OCI-LY1 (cell line): ENCODE measurements around the gene ENTPD8.

Experiments used
- H2AFZ ChIP-seq: fragments of 200-600 bp; sonication (generic), shearing (Covaris generic); 2 replicates; pipeline ENCODE4 v1.6.0; 2014; ENCODE audit warnings: antibody characterized with exemption, mild to moderate bottlenecking, low read length
- H3F3A ChIP-seq: fragments of 200-600 bp; sonication (generic), shearing (Covaris generic); 2 replicates; pipeline ENCODE4 v1.6.0; 2014; ENCODE audit warnings: mild to moderate bottlenecking, antibody characterized with exemption, low read length, moderate library complexity; ENCODE audit not compliant: insufficient read depth
- H3K27ac ChIP-seq: fragments of 200-600 bp; sonication (generic); 2 replicates; pipeline ENCODE4 v1.5.1; 2014; ENCODE audit warnings: low read length, mixed run types, mild to moderate bottlenecking, low read depth; ENCODE audit not compliant: poor library complexity, severe bottlenecking
- H3K27me3 ChIP-seq: fragments of 200-600 bp; sonication (generic); 2 replicates; pipeline ENCODE4 v1.6.0; 2014; ENCODE audit warnings: antibody characterized with exemption, mild to moderate bottlenecking, low read length, moderate library complexity; ENCODE audit not compliant: insufficient read depth
- H3K36me3 ChIP-seq: fragments of 200-600 bp; sonication (generic); 2 replicates; pipeline ENCODE4 v1.6.1; 2014; ENCODE audit warnings: mild to moderate bottlenecking, antibody characterized with exemption, low read length, moderate library complexity, mixed read lengths; ENCODE audit not compliant: insufficient read depth
- H3K4me1 ChIP-seq: fragments of 200-600 bp; sonication (generic); 2 replicates; pipeline ENCODE4 v1.5.1; 2014; ENCODE audit warnings: mild to moderate bottlenecking, low read length, moderate library complexity; ENCODE audit not compliant: insufficient read depth, severe bottlenecking
- H3K4me2 ChIP-seq: fragments of 200-600 bp; sonication (generic), shearing (Covaris generic); 2 replicates; pipeline ENCODE4 v1.6.1; 2014; ENCODE audit warnings: low read length
- H3K4me3 ChIP-seq: fragments of 200-600 bp; sonication (generic); 2 replicates; pipeline ENCODE4 v1.5.1; 2014; ENCODE audit warnings: low read length, low read depth, mild to moderate bottlenecking, mixed read lengths; ENCODE audit not compliant: poor library complexity, severe bottlenecking
- H3K79me2 ChIP-seq: fragments of 200-600 bp; shearing (Covaris generic); 2 replicates; pipeline ENCODE4 v1.6.1; 2016; ENCODE audit warnings: mixed run types, low read length, mixed read lengths; ENCODE audit not compliant: insufficient read depth
- H3K9ac ChIP-seq: fragments of 200-600 bp; sonication (generic), shearing (Covaris generic); 2 replicates; pipeline ENCODE4 v1.6.1; 2014; ENCODE audit warnings: mild to moderate bottlenecking, low read length, mixed read lengths
- H3K9me2 ChIP-seq: fragments of 200-600 bp; sonication (generic), shearing (Covaris generic); 2 replicates; pipeline ENCODE4 v1.6.1; 2014; ENCODE audit warnings: low read depth, mild to moderate bottlenecking, low read length, mixed read lengths
- H3K9me3 ChIP-seq: fragments of 200-600 bp; shearing (Covaris generic); 2 replicates; pipeline ENCODE4 v1.6.1; 2014; ENCODE audit warnings: low read length, mixed read lengths
- H4K20me1 ChIP-seq: fragments of 200-600 bp; sonication (generic), shearing (Covaris generic); 2 replicates; pipeline ENCODE4 v1.6.0; 2016; ENCODE audit warnings: mild to moderate bottlenecking, low read length; ENCODE audit not compliant: insufficient read depth
- CTCF ChIP-seq: fragments of 200-600 bp; sonication (generic), shearing (Covaris generic); IDR thresholded peaks from 2 replicates; pipeline ENCODE4 v1.5.1; 2017; ENCODE audit warnings: mild to moderate bottlenecking, antibody characterized with exemption, low read length, moderate library complexity, mixed read lengths
- EZH2 ChIP-seq: fragments of 200-600 bp; sonication (generic), shearing (Covaris generic); IDR thresholded peaks from 2 replicates; pipeline ENCODE4 v1.8.0; 2017; ENCODE audit warnings: borderline replicate concordance, mixed run types, mild to moderate bottlenecking, antibody characterized with exemption, low read length, moderate library complexity, mixed read lengths

Gene ENTPD8

GRCh38 chr9:137461663-137462395 lies 20.7 kb upstream of the ENTPD8 start:
- H3K9me3 ChIP-seq = no peaks in the 10 kb centered on the region
- H3K9me2 ChIP-seq = no peaks in the 10 kb centered on the region
- peaks cover 5% of the 10 kb centered on the region; the same call in 1 of the 2 replicates for H3K27me3 ChIP-seq
- H3F3A ChIP-seq = no peaks in the 10 kb centered on the region
- no peaks in the 10 kb centered on the region for H4K20me1 ChIP-seq
- TF ChIP-seq EZH2 (no peak), CTCF (peak; percentile 26; the same call in 1 of the 2 replicates)
- peak overlapping the region; percentile 61 for H3K4me2 ChIP-seq
- no peaks in the 10 kb centered on the region for H3K79me2 ChIP-seq
- no peak overlapping the region for H2AFZ ChIP-seq
- peaks cover 32% of the 10 kb centered on the region for H3K4me1 ChIP-seq
- peaks cover 8% of the 10 kb centered on the region; the same call in 1 of the 2 replicates for H3K36me3 ChIP-seq
- H3K9ac ChIP-seq = peak overlapping the region; percentile 12; the same call in 1 of the 2 replicates
- no peak overlapping the region for H3K27ac ChIP-seq
- peak overlapping the region; percentile 48 for H3K4me3 ChIP-seq

GRCh38 chr9:137461316-137461662 lies 20.1 kb upstream of the ENTPD8 start:
- TF ChIP-seq EZH2 (no peak), CTCF (no peak)
- Histone ChIP-seq H3K9me3 (no peaks in the 10 kb centered on the region), H3K9me2 (no peaks in the 10 kb centered on the region), H3K4me2 (peak overlapping the region; percentile 61), H3F3A (no peaks in the 10 kb centered on the region), H3K9ac (no peak overlapping the region), H3K27me3 (peaks cover 5% of the 10 kb centered on the region; the same call in 1 of the 2 replicates), H3K27ac (no peak overlapping the region), H3K4me3 (peak overlapping the region; percentile 48), H3K79me2 (no peaks in the 10 kb centered on the region), H2AFZ (no peak overlapping the region), H3K4me1 (peaks cover 32% of the 10 kb centered on the region), H4K20me1 (no peaks in the 10 kb centered on the region), H3K36me3 (peaks cover 8% of the 10 kb centered on the region; the same call in 1 of the 2 replicates)

- H3K4me1 ChIP-seq = peaks cover 36% of the 10 kb centered on the region
- H3K27ac ChIP-seq = no peak overlapping the region
- no peaks in the 10 kb centered on the region for H3K79me2 ChIP-seq
- no peaks in the 10 kb centered on the region for H3K9me2 ChIP-seq
- H3K9me3 ChIP-seq = no peaks in the 10 kb centered on the region
- H3K4me2 ChIP-seq = no peak overlapping the region
- H3F3A ChIP-seq = no peaks in the 10 kb centered on the region
- peaks cover 10% of the 10 kb centered on the region; the same call in 1 of the 2 replicates for H3K36me3 ChIP-seq
- no peak overlapping the region for H3K9ac ChIP-seq
- peaks cover 5% of the 10 kb centered on the region; the same call in 1 of the 2 replicates for H3K27me3 ChIP-seq
- H2AFZ ChIP-seq = no peak overlapping the region
- TF ChIP-seq CTCF (no peak), EZH2 (no peak)
- H3K4me3 ChIP-seq = no peak overlapping the region
- H4K20me1 ChIP-seq = no peaks in the 10 kb centered on the region
These were observed 19.5 kb upstream of the ENTPD8 start for GRCh38 chr9:137460363-137461315.
